Hepatocyte (in vitro differentiated cells): ENCODE data around the gene CHORDC1.

Experiments used
- EZH2 ChIP-seq: fragments of 200-600 bp; sonication (generic); IDR thresholded peaks from 2 replicates; pipeline ENCODE4 v1.6.1; 2016; ENCODE audit warnings: antibody characterized with exemption, mild to moderate bottlenecking, borderline replicate concordance
- EZH2phosphoT487 ChIP-seq: fragments of 200-600 bp; sonication (generic); IDR thresholded peaks from one replicate; pipeline ENCODE4 v1.6.1; 2018; ENCODE audit warnings: antibody characterized with exemption, mild to moderate bottlenecking, low read depth, moderate library complexity; ENCODE audit not compliant: unreplicated experiment, severe bottlenecking
- TF ChIP-seq, protein P1 (sequence below): fragments of 200-600 bp; sonication (generic); IDR thresholded peaks from 2 replicates; pipeline ENCODE4 v1.5.1; 2016; ENCODE audit warnings: antibody characterized with exemption, mild to moderate bottlenecking; ENCODE audit not compliant: poor library complexity

DNA sequence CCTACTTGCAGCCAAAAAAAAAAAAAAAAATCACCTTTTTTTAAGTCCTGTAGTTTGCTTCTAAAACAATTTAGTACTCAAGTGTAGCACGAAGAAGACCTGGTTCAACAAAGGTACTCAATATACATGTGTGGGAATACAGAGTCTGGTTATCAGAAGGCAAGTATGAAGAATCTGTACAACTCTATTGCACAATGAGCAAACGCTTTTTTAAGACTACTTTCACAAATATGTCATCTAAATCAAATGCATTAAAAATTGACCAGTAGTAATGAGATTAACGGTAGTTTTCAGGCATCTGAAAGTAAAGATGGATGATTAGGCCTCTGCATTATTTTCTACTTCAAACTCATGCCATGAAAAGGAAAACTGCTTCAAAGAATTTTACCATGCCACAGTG is 9.5 kb downstream of the CHORDC1 start:
- TF ChIP-seq, protein P1, sequence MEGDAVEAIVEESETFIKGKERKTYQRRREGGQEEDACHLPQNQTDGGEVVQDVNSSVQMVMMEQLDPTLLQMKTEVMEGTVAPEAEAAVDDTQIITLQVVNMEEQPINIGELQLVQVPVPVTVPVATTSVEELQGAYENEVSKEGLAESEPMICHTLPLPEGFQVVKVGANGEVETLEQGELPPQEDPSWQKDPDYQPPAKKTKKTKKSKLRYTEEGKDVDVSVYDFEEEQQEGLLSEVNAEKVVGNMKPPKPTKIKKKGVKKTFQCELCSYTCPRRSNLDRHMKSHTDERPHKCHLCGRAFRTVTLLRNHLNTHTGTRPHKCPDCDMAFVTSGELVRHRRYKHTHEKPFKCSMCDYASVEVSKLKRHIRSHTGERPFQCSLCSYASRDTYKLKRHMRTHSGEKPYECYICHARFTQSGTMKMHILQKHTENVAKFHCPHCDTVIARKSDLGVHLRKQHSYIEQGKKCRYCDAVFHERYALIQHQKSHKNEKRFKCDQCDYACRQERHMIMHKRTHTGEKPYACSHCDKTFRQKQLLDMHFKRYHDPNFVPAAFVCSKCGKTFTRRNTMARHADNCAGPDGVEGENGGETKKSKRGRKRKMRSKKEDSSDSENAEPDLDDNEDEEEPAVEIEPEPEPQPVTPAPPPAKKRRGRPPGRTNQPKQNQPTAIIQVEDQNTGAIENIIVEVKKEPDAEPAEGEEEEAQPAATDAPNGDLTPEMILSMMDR, result no peak
- TF ChIP-seq EZH2phosphoT487 (no peak), EZH2 (no peak)
